Myocyte (in vitro differentiated cells): ENCODE measurements around the gene PI4KA. TPM values are rescaled to one million over a fixed set of nuclear protein-coding genes. Genes with fewer than 3 reads are reported as not detected.
"Not testable (repeated sequence)": the region's sequence is repeated elsewhere in the genome, so short reads cannot be mapped to it uniquely, and the experiment has no call there.

Source experiments
- DNase-seq: peaks from one replicate; pipeline ENCODE4 v3.0.0-alpha.2; 2012; ENCODE audit warnings: low read depth
- total RNA-seq: library from RNA; depleted of rRNA; stranded (reverse); fragments of >200 nt; gene quantifications from 2 replicates; pipeline ENCODE4 v1.2.3, GENCODE V29; 2014

The PI4KA gene
- total RNA-seq, 1 donor from 2014 or later = 41.7 TPM

- DNase-seq = no peak
Measured at GRCh38 chr22:20728523-20729190, 130.0 kb downstream of the PI4KA start.

- no peak for DNase-seq
Measured at GRCh38 chr22:20727118-20728015, 131.2 kb downstream of the PI4KA start.

- DNase-seq = no peak
Measured at GRCh38 chr22:20725987-20726558, 132.5 kb downstream of the PI4KA start.

- no peak for DNase-seq
Measured at GRCh38 chr22:20724676-20725454, 133.7 kb downstream of the PI4KA start.

- DNase-seq = peak; percentile 36
Measured at GRCh38 chr22:20721409-20722218, 137.0 kb downstream of the PI4KA start.

GRCh38 chr22:20720692-20721408 is 137.8 kb downstream of the PI4KA start:
- no peak for DNase-seq

GRCh38 chr22:20718727-20719126 is 139.9 kb downstream of the PI4KA start:
- DNase-seq = peak; percentile 85

GRCh38 chr22:20717981-20718380 is 140.6 kb downstream of the PI4KA start:
- DNase-seq = peak; percentile 82

- DNase-seq = not testable (repeated sequence)
Measured at GRCh38 chr22:20717213-20717866, 141.3 kb downstream of the PI4KA start.

- not testable (repeated sequence) for DNase-seq
Measured at GRCh38 chr22:20713116-20713515, 145.5 kb downstream of the PI4KA start.

GRCh38 chr22:20709966-20710365 is 148.6 kb downstream of the PI4KA start:
- not testable (repeated sequence) for DNase-seq

- DNase-seq = not testable (repeated sequence)
Measured at GRCh38 chr22:20707549-20708118, 151.0 kb downstream of the PI4KA start.

GRCh38 chr22:20703816-20704609 is 154.6 kb downstream of the PI4KA start:
- DNase-seq = not testable (repeated sequence)

- not testable (repeated sequence) for DNase-seq
Measured at GRCh38 chr22:20703414-20703806, 155.2 kb downstream of the PI4KA start.

GRCh38 chr22:20702546-20703413 is 155.8 kb downstream of the PI4KA start:
- DNase-seq = peak; percentile 88

GRCh38 chr22:20702175-20702545 is 156.5 kb downstream of the PI4KA start:
- DNase-seq = not testable (repeated sequence)

GRCh38 chr22:20701680-20702136 is 156.9 kb downstream of the PI4KA start:
- not testable (repeated sequence) for DNase-seq
